Measurements from ENCODE around the gene PEMT.

DNA sequence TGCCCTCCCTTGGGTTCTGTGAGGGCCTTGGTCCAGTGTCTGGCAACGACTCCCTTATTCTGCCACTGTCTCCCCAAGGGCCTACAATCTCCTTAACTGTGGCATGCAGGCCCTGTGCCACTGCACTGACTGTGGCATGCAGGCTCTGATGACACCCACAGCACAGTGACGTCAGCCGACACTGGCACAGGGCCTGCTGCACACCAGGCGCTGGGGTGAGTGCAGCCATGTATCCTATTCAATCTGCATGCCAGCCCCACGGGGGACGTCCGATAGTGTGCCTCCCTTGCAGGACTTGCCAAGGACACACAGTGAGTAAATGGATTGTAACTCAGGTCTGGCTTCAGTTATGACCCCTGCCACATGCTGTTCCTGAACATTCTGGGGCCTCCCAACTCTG is 55.6 kb downstream of the PEMT start:
- TF ChIP-seq, protein P1, sequence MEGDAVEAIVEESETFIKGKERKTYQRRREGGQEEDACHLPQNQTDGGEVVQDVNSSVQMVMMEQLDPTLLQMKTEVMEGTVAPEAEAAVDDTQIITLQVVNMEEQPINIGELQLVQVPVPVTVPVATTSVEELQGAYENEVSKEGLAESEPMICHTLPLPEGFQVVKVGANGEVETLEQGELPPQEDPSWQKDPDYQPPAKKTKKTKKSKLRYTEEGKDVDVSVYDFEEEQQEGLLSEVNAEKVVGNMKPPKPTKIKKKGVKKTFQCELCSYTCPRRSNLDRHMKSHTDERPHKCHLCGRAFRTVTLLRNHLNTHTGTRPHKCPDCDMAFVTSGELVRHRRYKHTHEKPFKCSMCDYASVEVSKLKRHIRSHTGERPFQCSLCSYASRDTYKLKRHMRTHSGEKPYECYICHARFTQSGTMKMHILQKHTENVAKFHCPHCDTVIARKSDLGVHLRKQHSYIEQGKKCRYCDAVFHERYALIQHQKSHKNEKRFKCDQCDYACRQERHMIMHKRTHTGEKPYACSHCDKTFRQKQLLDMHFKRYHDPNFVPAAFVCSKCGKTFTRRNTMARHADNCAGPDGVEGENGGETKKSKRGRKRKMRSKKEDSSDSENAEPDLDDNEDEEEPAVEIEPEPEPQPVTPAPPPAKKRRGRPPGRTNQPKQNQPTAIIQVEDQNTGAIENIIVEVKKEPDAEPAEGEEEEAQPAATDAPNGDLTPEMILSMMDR (IDR thresholded peaks at IDR 0.05; ENCODE audit: insufficient read depth, low read length, poor library complexity, severe bottlenecking), result no peak
- TF ChIP-seq EZH2phosphoT487 (conservative IDR thresholded peaks at IDR 0.05; ENCODE audit: low read length), result no peak

Data from SU-DHL-6 (cell line).